ENCODE measurements around the gene KRTAP9-4.
"Not testable (repeated sequence)": the region's sequence is repeated elsewhere in the genome, so short reads cannot be mapped to it uniquely, and the experiment has no call there.

The KRTAP9-4 gene

DNA sequence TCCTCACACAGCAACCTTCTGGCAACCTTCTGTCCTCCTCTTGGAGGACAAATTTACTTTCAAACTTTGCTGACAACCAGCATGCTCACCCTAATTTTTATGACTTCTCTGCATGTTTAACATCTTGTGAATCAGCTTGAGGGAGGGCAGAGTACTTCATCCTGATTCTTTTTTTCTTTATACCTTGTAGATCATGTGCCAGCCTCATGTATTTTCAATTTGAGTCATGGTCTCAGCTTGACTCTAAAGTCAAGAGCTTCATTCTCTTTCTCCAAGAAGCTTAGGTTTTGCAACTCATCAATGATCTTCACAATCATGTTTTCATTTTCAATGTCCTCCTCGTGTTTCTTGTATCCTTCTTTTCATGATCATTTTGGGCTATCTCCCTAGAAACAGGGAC lies 22.4 kb downstream of the KRTAP9-4 start:
- ChIA-PET CTCF (no interaction called here), POLR2A (ENCODE audit: low non-redundant PET) (no interaction called here)
- TF ChIP-seq, protein P1, sequence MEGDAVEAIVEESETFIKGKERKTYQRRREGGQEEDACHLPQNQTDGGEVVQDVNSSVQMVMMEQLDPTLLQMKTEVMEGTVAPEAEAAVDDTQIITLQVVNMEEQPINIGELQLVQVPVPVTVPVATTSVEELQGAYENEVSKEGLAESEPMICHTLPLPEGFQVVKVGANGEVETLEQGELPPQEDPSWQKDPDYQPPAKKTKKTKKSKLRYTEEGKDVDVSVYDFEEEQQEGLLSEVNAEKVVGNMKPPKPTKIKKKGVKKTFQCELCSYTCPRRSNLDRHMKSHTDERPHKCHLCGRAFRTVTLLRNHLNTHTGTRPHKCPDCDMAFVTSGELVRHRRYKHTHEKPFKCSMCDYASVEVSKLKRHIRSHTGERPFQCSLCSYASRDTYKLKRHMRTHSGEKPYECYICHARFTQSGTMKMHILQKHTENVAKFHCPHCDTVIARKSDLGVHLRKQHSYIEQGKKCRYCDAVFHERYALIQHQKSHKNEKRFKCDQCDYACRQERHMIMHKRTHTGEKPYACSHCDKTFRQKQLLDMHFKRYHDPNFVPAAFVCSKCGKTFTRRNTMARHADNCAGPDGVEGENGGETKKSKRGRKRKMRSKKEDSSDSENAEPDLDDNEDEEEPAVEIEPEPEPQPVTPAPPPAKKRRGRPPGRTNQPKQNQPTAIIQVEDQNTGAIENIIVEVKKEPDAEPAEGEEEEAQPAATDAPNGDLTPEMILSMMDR (conservative IDR thresholded peaks at IDR 0.05; ENCODE audit: low read depth): no peak
- no peak for DNase-seq (ENCODE audit: low spot score)
- no peak overlapping the region for H3K27ac ChIP-seq

DNA sequence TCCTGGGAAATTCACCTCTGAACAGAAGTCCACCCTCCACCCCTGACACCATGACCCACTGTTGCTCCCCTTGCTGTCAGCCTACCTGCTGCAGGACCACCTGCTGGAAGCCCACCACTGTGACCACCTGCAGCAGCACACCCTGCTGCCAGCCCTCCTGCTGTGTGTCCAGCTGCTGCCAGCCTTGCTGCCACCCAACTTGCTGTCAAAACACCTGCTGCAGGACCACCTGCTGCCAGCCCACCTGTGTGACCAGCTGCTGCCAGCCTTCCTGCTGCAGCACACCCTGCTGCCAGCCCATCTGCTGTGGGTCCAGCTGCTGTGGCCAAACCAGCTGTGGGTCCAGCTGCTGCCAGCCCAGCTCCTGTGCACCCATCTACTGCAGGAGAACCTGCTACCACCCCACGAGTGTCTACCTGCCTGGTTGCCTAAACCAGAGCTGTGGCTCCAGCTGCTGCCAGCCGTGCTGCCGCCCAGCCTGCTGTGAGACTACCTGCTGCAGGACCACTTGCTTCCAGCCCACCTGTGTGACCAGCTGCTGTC lies 26.2 kb downstream of the KRTAP9-4 start, which contains the start of gene KRTAP9-7:
KRTAP9-7 (plus strand) TSS at position 51 of the 543 bp plus-strand sequence; CDS start at position 51, 0 bp downstream.
- POLR2A ChIA-PET (ENCODE audit: low non-redundant PET): interaction anchor here (0.6 kb wide), 1 partner anchor 1825 kb away, joined by 4 read pairs; the partner anchor contains the start of gene MED1
- DNase-seq (ENCODE audit: low spot score); H3K27ac ChIP-seq; CTCF ChIA-PET: not testable (repeated sequence)

DNA sequence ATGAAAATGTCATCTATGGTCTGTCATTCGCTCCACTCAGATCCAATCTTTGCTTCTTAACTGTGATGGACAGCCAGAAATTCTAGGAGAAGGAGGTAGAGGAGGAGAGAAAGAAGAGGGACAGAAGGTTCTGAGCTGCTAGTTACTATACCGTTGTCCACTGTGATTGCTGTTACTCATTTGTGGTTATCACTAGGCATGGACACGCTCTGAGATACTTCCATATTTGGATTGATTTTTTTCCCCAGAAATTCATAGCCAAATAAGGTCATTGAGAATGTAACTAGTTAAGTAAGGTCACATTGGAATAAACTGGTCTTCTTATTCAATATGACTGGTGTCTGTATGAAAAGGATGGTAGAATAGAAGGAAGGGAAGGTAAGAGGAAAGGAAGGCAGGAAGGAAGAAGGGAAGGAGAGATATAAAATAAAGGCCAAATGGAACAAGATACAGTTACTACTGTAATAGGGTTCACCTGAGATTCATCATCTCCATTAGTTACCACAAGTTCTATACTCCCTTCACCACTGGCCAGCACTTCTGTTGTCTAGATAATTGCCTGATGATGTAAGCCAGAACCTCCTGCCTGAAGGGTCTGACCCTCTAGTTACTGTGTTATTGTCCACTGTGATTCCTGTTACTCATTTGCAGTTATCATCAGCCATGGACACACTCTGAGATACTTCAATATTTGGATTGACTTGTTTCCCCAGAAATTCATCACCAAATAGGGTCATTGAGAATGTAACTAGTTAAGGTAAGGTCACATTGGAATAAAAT lies 28.9 kb downstream of the KRTAP9-4 start:
- DNase-seq (ENCODE audit: low spot score): no peak
- ChIA-PET POLR2A (ENCODE audit: low non-redundant PET) (no interaction called here), CTCF (interaction anchor here (0.6 kb wide), 1 partner anchor 23 kb away, joined by 5 read pairs; no protein-coding TSS in a partner anchor)
- H3K27ac ChIP-seq: no peak overlapping the region
- TF ChIP-seq, protein P1 (conservative IDR thresholded peaks at IDR 0.05; ENCODE audit: low read depth): no peak

DNA sequence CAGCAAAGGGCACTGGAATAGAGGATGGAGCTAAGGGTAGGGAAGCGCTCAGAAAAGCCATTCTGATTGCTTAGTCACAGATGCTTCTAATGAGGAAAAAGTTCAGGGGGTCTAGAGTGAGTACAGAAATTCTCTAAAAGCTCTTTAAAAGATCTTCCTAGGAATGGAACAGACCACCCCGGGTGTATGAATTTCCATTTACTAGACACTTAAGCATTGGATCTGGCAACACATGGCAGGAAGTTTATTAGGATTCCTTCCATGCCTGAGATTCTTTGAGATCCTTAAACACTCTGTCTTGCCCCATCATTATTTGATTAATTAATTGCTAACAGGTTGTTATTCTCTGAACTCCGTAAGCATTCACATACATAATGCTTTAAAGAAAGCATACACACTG lies 34.6 kb downstream of the KRTAP9-4 start:
- no peak for DNase-seq (ENCODE audit: low spot score)
- POLR2A ChIA-PET (ENCODE audit: low non-redundant PET): no interaction called here
- CTCF ChIA-PET: no interaction called here
- TF ChIP-seq, protein P1 (conservative IDR thresholded peaks at IDR 0.05; ENCODE audit: low read depth): no peak
- no peak overlapping the region for H3K27ac ChIP-seq

DNA sequence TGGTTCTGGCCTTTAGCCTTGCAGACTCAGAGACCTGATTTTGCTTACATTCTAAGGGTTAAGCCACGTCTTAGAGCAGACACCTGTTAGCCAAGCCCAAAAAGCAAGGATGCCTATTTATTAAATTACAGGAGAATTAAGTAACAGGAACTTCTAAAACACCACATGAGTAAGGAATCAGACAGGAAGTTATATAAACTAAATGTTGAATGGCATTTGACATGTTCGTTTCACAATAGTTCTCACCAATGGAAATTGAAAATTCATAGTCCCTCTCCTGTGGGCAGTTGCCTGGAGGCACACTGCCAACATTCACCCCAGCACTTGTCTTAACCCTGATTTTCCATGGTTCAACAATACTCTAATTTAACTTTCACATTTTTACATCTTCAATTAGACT lies 35.1 kb downstream of the KRTAP9-4 start:
- H3K27ac ChIP-seq: no peak overlapping the region
- ChIA-PET CTCF (no interaction called here), POLR2A (ENCODE audit: low non-redundant PET) (no interaction called here)
- no peak for DNase-seq (ENCODE audit: low spot score)
- TF ChIP-seq, protein P1 (conservative IDR thresholded peaks at IDR 0.05; ENCODE audit: low read depth): no peak

DNA sequence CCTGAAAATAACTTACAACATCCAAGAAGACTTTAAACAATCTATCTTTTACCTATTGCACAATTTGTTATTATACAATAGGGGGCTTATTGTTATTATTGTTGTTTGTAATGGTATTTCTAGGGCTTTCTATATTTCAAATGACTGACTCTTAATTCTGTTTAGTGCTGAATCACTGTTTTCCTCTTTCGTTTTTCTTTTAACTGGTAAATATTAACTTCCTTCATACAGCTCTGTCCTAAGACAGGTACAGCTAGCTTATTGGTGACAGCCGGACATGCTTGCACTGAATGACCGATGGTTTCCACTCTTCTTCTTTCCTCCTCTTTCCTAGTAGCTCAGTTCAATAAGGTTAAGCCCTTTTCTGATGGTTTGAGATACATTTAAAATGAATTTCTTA lies 37.6 kb downstream of the KRTAP9-4 start:
- CTCF ChIA-PET: no interaction called here
- POLR2A ChIA-PET (ENCODE audit: low non-redundant PET): interaction anchor here (0.7 kb wide), 1 partner anchor 247 kb away, joined by 3 read pairs; no protein-coding TSS in a partner anchor
- no peak for DNase-seq (ENCODE audit: low spot score)
- TF ChIP-seq, protein P1 (conservative IDR thresholded peaks at IDR 0.05; ENCODE audit: low read depth): no peak
- H3K27ac ChIP-seq: no peak overlapping the region

DNA sequence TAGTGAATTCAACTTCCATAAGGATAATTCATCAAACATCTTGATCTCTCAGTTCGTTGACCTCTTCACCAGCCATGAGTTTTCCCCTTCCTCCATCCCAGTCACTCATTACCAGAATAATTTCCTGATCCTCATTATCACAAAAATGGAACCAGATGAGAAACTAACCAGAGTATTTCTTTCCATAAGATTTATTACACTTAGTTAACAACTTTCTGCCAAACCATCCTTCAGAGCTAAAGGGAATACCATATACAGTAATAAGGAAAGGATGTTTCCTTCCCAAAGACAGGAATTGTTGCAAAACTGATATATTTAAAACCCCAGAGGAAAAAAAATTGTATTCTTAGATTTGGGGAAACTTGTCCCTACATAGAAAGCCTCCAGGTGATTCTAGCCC lies 44.5 kb downstream of the KRTAP9-4 start:
- no peak for DNase-seq (ENCODE audit: low spot score)
- TF ChIP-seq, protein P1 (conservative IDR thresholded peaks at IDR 0.05; ENCODE audit: low read depth): no peak
- ChIA-PET CTCF (no interaction called here), POLR2A (ENCODE audit: low non-redundant PET) (no interaction called here)
- no peak overlapping the region for H3K27ac ChIP-seq
